Measurements from ENCODE around the gene CDK2AP2. TPM values are rescaled to one million over a fixed set of nuclear protein-coding genes. Genes with fewer than 3 reads are reported as not detected.
"Not testable (repeated sequence)": the region's sequence is repeated elsewhere in the genome, so short reads cannot be mapped to it uniquely, and the experiment has no call there.

CDK2AP2 gene
- total and polyA plus RNA-seq, 9 of the 15 experiments (the other 6 are each of a cell fraction or from before 2014, with no cell fraction given), result 4.4 to 47.4 (median 21.7) TPM

- H4K20me1 ChIP-seq (replicated peaks; ENCODE audit: control insufficient read depth, insufficient read depth, low read length); H3K9me3 ChIP-seq (replicated peaks; ENCODE audit: control insufficient read depth, insufficient read depth, low read depth, low read length); H3K27me3 ChIP-seq (ENCODE audit: control insufficient read depth in 2 of 2, insufficient read depth in 2 of 2, low read length in 2 of 2); H3K9me1 ChIP-seq (ENCODE audit: control insufficient read depth, insufficient read depth, low read length); DNase-seq (ENCODE audit: extremely low read depth in 1 of 4, low spot score in 3 of 4); ATAC-seq; H3K36me3 ChIP-seq (ENCODE audit: control insufficient read depth, insufficient read depth, low read length); in situ Hi-C loops (cut with MboI); H2AFZ ChIP-seq (ENCODE audit: low read depth, low read length); FAIRE-seq; BruUV-seq (replicated peaks): not testable (repeated sequence)
- peaks cover 12% of the 10 kb centered on the region for H3K79me2 ChIP-seq (ENCODE audit: control insufficient read depth, insufficient read depth, low read length)
- ChIA-PET POLR2A (interaction anchor here (0.5 to 0.9 kb wide), 6 partner anchors 11 to 179 kb away, joined by 3 to 5 read pairs (median 4); no protein-coding TSS in a partner anchor), CTCF (ENCODE audit: low intra/inter-chr PET ratio) (interaction anchor here (0.6 kb wide), 1 partner anchor 1651 kb away, joined by 4 read pairs; no protein-coding TSS in a partner anchor)
- peak overlapping the region; percentile 86; the same call in 2 of the 3 replicates for H3K27ac ChIP-seq (ENCODE audit: extremely low read depth, low read depth, low read length)
- WGBS (ENCODE audit: insufficient coverage, low coverage, missing lambda C conversion rate), result 28% methylated on average over 2 of the region's 2 CpGs
- H3K4me3 ChIP-seq, result peak overlapping the region; percentile 75
- intact Hi-C loops (cut with micrococcal nuclease), result loop anchor here (5.0 kb wide), 1 partner anchor 43 kb away; no protein-coding TSS in a partner anchor
- peaks cover 20 to 56% of the 10 kb centered on the region in 2 experiments; a peak in 4 of 5 replicates for H3K4me1 ChIP-seq (replicated peaks in 1 of 2; ENCODE audit: control insufficient read depth in 2 of 2, insufficient read depth in 2 of 2, low read length in 2 of 2)
- peak overlapping the region; percentile 78 to 95 for H3K9ac ChIP-seq (ENCODE audit: insufficient read depth in 1 of 2, low read depth in 2 of 2, low read length in 2 of 2)
- TF ChIP-seq PML (IDR thresholded peaks at IDR 0.05; ENCODE audit: low read length) (0 out of 2 replicates have a peak, but pooled peaks have one; percentile 3), ZNF384 (IDR thresholded peaks at IDR 0.05; ENCODE audit: low read depth, low read length) (peak; percentile 55; the same call in 1 of the 2 replicates), ZNF121 (CRISPR knock-in tag; conservative IDR thresholded peaks at IDR 0.05) (peak; percentile 54), BCOR (IDR thresholded peaks at IDR 0.05) (peak; percentile 50; the same call in 1 of the 2 replicates), KDM1A (IDR thresholded peaks at IDR 0.05) (peak; percentile 9 to 27; a peak in 1 of 4 replicates), ADNP (tag; IDR thresholded peaks at IDR 0.05) (peak; percentile 83), FOSL1 (tag; conservative IDR thresholded peaks at IDR 0.05) (peak; percentile 68), JUND (IDR thresholded peaks at IDR 0.05; ENCODE audit: borderline replicate concordance, low read depth, low read length) (peak; percentile 27; the same call in 1 of the 2 replicates), JUND (tag; IDR thresholded peaks at IDR 0.05; ENCODE audit: borderline replicate concordance, low read depth, low read length) (0 out of 3 replicates have a peak, but pooled peaks have one; percentile 21), DPF2 (IDR thresholded peaks at IDR 0.05) (0 out of 2 replicates have a peak, but pooled peaks have one; percentile 24)
- TF ChIP-seq, protein P1, sequence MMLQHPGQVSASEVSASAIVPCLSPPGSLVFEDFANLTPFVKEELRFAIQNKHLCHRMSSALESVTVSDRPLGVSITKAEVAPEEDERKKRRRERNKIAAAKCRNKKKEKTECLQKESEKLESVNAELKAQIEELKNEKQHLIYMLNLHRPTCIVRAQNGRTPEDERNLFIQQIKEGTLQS (IDR thresholded peaks at IDR 0.05), result peak; percentile 57
- TF ChIP-seq, protein P1 (CRISPR knock-in tag; conservative IDR thresholded peaks at IDR 0.05), result not testable (repeated sequence)
- H3K4me2 ChIP-seq (ENCODE audit: insufficient read depth, low read length), result peak overlapping the region; percentile 93
These were observed 42.4 kb downstream of the CDK2AP2 start for GRCh38 chr11:67465530-67465929.
